Karpas-422 (cell line): ENCODE results near the gene PPP1R13L. TPM values are rescaled to one million over a fixed set of nuclear protein-coding genes. Genes with fewer than 3 reads are reported as not detected.
"Not testable (repeated sequence)": the region's sequence is repeated elsewhere in the genome, so short reads cannot be mapped to it uniquely, and the experiment has no call there.

ENCODE experiments used
- DNase-seq: peaks from one replicate; pipeline ENCODE4 v3.0.0-alpha.2; 2015
- H2AFZ ChIP-seq: fragments of 200-600 bp; sonication (generic); 2 replicates; pipeline ENCODE4 v1.6.1; 2014; ENCODE audit warnings: antibody characterized with exemption, low read length, mixed read lengths
- H3K27ac ChIP-seq: fragments of 200-600 bp; sonication (generic); 2 replicates; pipeline ENCODE4 v1.5.1; 2014; ENCODE audit warnings: mild to moderate bottlenecking, low read length, moderate library complexity
- H3K27me3 ChIP-seq: fragments of 200-600 bp; sonication (generic); 2 replicates; pipeline ENCODE4 v1.6.1; 2014; ENCODE audit warnings: low read length, mixed read lengths
- H3K36me3 ChIP-seq: fragments of 200-600 bp; sonication (generic); 2 replicates; pipeline ENCODE4 v1.6.1; 2014; ENCODE audit warnings: low read length, mixed read lengths; ENCODE audit not compliant: insufficient read depth
- H3K4me1 ChIP-seq: fragments of 200-600 bp; sonication (generic); 2 replicates; pipeline ENCODE4 v1.6.1; 2014; ENCODE audit warnings: mild to moderate bottlenecking, low read length, mixed read lengths
- H3K4me2 ChIP-seq: fragments of 200-600 bp; sonication (generic); 2 replicates; pipeline ENCODE4 v1.6.1; 2014; ENCODE audit warnings: low read length, low read depth, mild to moderate bottlenecking; ENCODE audit not compliant: poor library complexity, severe bottlenecking
- H3K4me3 ChIP-seq: fragments of 200-600 bp; sonication (generic); 2 replicates; pipeline ENCODE4 v1.5.1; 2014; ENCODE audit warnings: mild to moderate bottlenecking, antibody characterized with exemption, low read length, mixed read lengths
- H3K79me2 ChIP-seq: fragments of 200-600 bp; sonication (generic); 2 replicates; pipeline ENCODE4 v1.6.1; 2014; ENCODE audit warnings: mild to moderate bottlenecking, low read length, mixed read lengths
- H3K9ac ChIP-seq: fragments of 200-600 bp; sonication (generic); 2 replicates; pipeline ENCODE4 v1.6.0; 2014; ENCODE audit warnings: low read length
- H3K9me2 ChIP-seq: fragments of 200-600 bp; sonication (generic), shearing (Covaris generic); replicated peaks from 2 replicates; pipeline ENCODE4 v1.6.0; 2014; ENCODE audit warnings: mild to moderate bottlenecking, low read length, moderate library complexity; ENCODE audit not compliant: insufficient read depth
- H3K9me3 ChIP-seq: fragments of 300-700, 200-600 bp; sonication (generic); 2 replicates; pipeline ENCODE4 v1.6.1; 2014; ENCODE audit warnings: low read length, mixed read lengths
- H4K20me1 ChIP-seq: fragments of 200-600 bp; sonication (generic); 2 replicates; pipeline ENCODE4 v1.6.1; 2014; ENCODE audit warnings: mild to moderate bottlenecking, antibody characterized with exemption, low read length, low read depth; ENCODE audit not compliant: insufficient read depth
- total RNA-seq: library from RNA; depleted of rRNA; stranded (reverse); fragments of >200 nt; shearing (Covaris generic); gene quantifications from 2 replicates; pipeline ENCODE4 v1.2.3, GENCODE V29; 2014; ENCODE audit warnings: low replicate concordance

PPP1R13L gene
- total RNA-seq, 1 experiment from 2014 or later: 1.1 TPM

DNA sequence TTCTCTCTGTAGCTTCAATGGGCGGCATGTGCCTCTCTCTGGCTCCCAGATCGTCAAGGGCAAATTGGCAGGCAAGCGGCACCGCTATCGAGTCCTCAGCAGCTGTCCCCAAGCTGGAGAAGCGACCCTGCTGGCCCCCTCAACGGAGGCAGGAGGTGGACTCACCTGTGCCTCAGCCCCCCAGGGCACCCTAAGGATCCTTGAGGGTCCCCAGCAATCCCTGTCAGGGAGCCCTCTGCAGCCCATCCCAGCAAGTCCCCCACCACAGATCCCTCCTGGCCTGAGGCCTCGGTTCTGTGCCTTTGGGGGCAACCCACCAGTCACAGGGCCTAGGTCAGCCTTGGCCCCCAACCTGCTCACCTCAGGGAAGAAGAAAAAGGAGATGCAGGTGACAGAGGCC, 3.3 kb upstream of the PPP1R13L start:
- Histone ChIP-seq H3K9me3 (no peaks in the 10 kb centered on the region), H3K36me3 (0 out of 2 replicates have a peak, but pooled peaks cover 4% of the 10 kb centered on the region), H3K79me2 (peaks cover 21% of the 10 kb centered on the region), H3K4me2 (peak overlapping the region; percentile 97), H3K9ac (peak overlapping the region; percentile 34; the same call in 1 of the 2 replicates), H3K4me3 (peak overlapping the region; percentile 84; the same call in 1 of the 2 replicates), H3K9me2 (no peaks in the 10 kb centered on the region), H3K27ac (no peak overlapping the region), H4K20me1 (no peaks in the 10 kb centered on the region), H2AFZ (no peak overlapping the region), H3K27me3 (no peaks in the 10 kb centered on the region), H3K4me1 (peaks cover 39% of the 10 kb centered on the region)
- no peak for DNase-seq

DNA sequence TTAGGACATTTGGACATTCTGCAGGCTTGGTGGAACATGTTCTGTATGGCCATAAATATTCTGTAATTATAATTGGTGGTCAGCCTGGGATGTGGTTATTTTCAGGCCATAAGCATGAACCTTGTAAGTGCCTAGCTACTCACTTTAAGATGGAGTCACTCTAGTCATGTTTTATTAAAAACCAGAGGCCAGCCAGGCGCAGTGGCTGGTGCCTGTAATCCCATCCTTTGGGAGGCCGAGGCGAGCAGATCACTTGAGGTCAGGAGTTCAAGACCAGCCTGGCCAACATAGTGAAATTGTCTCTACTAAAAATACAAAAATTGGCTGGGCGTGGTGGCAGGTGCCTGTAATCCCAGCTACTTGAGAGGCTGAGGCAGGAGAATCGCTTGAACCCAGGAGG, 2.7 kb upstream of the PPP1R13L start:
- peak overlapping the region; percentile 97 for H3K4me2 ChIP-seq
- peaks cover 21% of the 10 kb centered on the region for H3K79me2 ChIP-seq
- H3K27ac ChIP-seq: not testable (repeated sequence)

GRCh38 chr19:45407091-45407375, 2.2 kb upstream of the PPP1R13L start:
- Histone ChIP-seq H4K20me1 (no peaks in the 10 kb centered on the region), H3K79me2 (peaks cover 21% of the 10 kb centered on the region), H3K4me1 (peaks cover 39% of the 10 kb centered on the region), H3K27ac (no peak overlapping the region), H2AFZ (no peak overlapping the region), H3K9me2 (no peaks in the 10 kb centered on the region), H3K9me3 (no peaks in the 10 kb centered on the region), H3K9ac (peak overlapping the region; percentile 82), H3K27me3 (no peaks in the 10 kb centered on the region), H3K36me3 (0 out of 2 replicates have a peak, but pooled peaks cover 2% of the 10 kb centered on the region), H3K4me3 (peak overlapping the region; percentile 84), H3K4me2 (peak overlapping the region; percentile 97)
- DNase-seq: no peak

More for the DNA sequence above, 2.7 kb upstream of the PPP1R13L start:
- Histone ChIP-seq H3K9ac (peak overlapping the region; percentile 82), H3K4me3 (peak overlapping the region; percentile 84), H3K4me1 (peaks cover 39% of the 10 kb centered on the region)
- H4K20me1 ChIP-seq, DNase-seq, H3K9me2 ChIP-seq, H3K36me3 ChIP-seq, H3K9me3 ChIP-seq, H2AFZ ChIP-seq, H3K27me3 ChIP-seq: not testable (repeated sequence)

GRCh38 chr19:45406226-45407090, 1.6 kb upstream of the PPP1R13L start, which contains the start of gene POLR1G:
Gene POLR1G, plus strand, starts transcription at chr19:45406644. Its CDS starts 53 bp downstream, at chr19:45406697.
- H3K4me2 ChIP-seq: peak within 1 kb of the TSS; percentile 97
- 0 out of 2 replicates have a peak, but pooled peaks cover 2% of the 10 kb centered on the region for H3K36me3 ChIP-seq
- H3K79me2 ChIP-seq: peaks cover 21% of the 10 kb centered on the region
- H3K9me2 ChIP-seq: no peaks in the 10 kb centered on the region
- peak within 1 kb of the TSS; percentile 69 for H2AFZ ChIP-seq
- H3K4me3 ChIP-seq: peak within 1 kb of the TSS; percentile 84
- no peaks in the 10 kb centered on the region for H3K9me3 ChIP-seq
- H3K27ac ChIP-seq: peak within 1 kb of the TSS; percentile 64
- H4K20me1 ChIP-seq: no peaks in the 10 kb centered on the region
- no peaks in the 10 kb centered on the region for H3K27me3 ChIP-seq
- peak within 1 kb of the TSS; percentile 82 for H3K9ac ChIP-seq
- DNase-seq: peak; percentile 94
- H3K4me1 ChIP-seq: peaks cover 39% of the 10 kb centered on the region

GRCh38 chr19:45405435-45406225, 761 bp upstream of the PPP1R13L start:
- peaks cover 21% of the 10 kb centered on the region for H3K79me2 ChIP-seq
- peak overlapping the region; percentile 97 for H3K4me2 ChIP-seq
- no peaks in the 10 kb centered on the region for H3K36me3 ChIP-seq
- peak overlapping the region; percentile 82 for H3K9ac ChIP-seq
- H2AFZ ChIP-seq: peak overlapping the region; percentile 69
- H4K20me1 ChIP-seq: no peaks in the 10 kb centered on the region
- H3K4me1 ChIP-seq: peaks cover 39% of the 10 kb centered on the region
- no peaks in the 10 kb centered on the region for H3K9me2 ChIP-seq
- peak; percentile 94 for DNase-seq
- H3K4me3 ChIP-seq: peak overlapping the region; percentile 84
- H3K27me3 ChIP-seq: no peaks in the 10 kb centered on the region
- H3K9me3 ChIP-seq: no peaks in the 10 kb centered on the region
- H3K27ac ChIP-seq: peak overlapping the region; percentile 64

DNA sequence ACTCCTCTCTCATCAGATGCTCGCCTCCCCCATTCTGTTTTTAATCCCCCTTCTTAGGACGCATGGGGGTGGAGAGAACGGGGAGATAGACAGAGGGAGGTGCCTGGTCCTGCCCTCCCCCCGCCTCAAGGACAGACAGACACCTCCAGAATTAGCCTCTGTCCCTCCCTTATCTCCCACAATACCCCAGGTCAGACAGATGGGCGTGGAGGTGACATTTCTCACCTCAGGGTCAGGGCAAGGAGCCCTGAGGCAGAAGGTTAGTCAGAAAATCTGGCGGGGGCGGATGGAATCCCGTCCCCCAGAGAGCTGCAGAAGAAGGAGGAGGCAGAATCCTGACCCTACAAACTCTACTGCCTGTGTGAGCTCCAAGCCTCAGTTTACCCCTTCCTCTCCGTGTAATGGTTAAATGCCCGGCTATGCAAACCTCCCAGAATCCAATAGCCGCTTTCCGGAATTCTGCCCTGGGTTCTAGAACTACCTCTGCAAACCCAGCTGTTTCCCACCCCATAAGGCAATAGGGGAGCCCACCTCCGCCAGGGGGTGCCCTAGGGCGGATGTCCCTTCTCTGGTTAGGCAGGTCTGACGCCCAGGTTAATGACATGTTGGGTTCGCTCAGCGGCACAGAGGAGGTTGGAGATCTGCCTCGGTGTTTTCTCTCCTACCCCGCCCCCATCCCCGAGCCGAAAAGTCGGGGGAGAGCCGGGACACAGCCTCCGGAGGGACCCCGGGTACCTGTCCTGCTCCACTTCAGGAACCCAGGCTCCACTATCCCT, 900 bp downstream of the PPP1R13L start:
- no peaks in the 10 kb centered on the region for H3K27me3 ChIP-seq
- H3K79me2 ChIP-seq: peaks cover 21% of the 10 kb centered on the region
- no peak overlapping the region for H3K27ac ChIP-seq
- H3K4me1 ChIP-seq: peaks cover 39% of the 10 kb centered on the region
- H3K9me2 ChIP-seq: no peaks in the 10 kb centered on the region
- peak overlapping the region; percentile 11; the same call in 1 of the 2 replicates for H3K4me3 ChIP-seq
- no peaks in the 10 kb centered on the region for H3K36me3 ChIP-seq
- DNase-seq: peak; percentile 94
- no peaks in the 10 kb centered on the region for H3K9me3 ChIP-seq
- H3K4me2 ChIP-seq: peak overlapping the region; percentile 97
- H4K20me1 ChIP-seq: no peaks in the 10 kb centered on the region
- no peak overlapping the region for H2AFZ ChIP-seq
- peak overlapping the region; percentile 39 for H3K9ac ChIP-seq

- DNase-seq: no peak
- peaks cover 38% of the 10 kb centered on the region for H3K4me1 ChIP-seq
- H3K27ac ChIP-seq: no peak overlapping the region
- H2AFZ ChIP-seq: no peak overlapping the region
- H3K4me3 ChIP-seq: no peak overlapping the region; the same call in 1 of the 2 replicates
- H3K9me3 ChIP-seq: no peaks in the 10 kb centered on the region
- no peaks in the 10 kb centered on the region for H4K20me1 ChIP-seq
- H3K27me3 ChIP-seq: no peaks in the 10 kb centered on the region
- H3K9ac ChIP-seq: no peak overlapping the region
- H3K79me2 ChIP-seq: peaks cover 15% of the 10 kb centered on the region
- no peaks in the 10 kb centered on the region for H3K9me2 ChIP-seq
- H3K4me2 ChIP-seq: peak overlapping the region; percentile 97
- H3K36me3 ChIP-seq: no peaks in the 10 kb centered on the region
Observed at GRCh38 chr19:45403272-45403671, 1.6 kb downstream of the PPP1R13L start.
